IMR-90 (cell line): Measurements from ENCODE around the gene CCDC141. TPM values are rescaled to one million over a fixed set of nuclear protein-coding genes. Genes with fewer than 3 reads are reported as not detected.
A peak's percentile ranks its signal among the peaks of the same experiment; 100 is the strongest.

ENCODE experiments used
- ATAC-seq: fragments of 200-7000 bp; cut with Tn5 transposase; 2 replicates; pipeline ENCODE4 v1.9.1; 2020; ENCODE audit warnings: low read depth, mild to moderate bottlenecking, moderate library complexity
- BruUV-seq: library from RNA; stranded (reverse); fragments of 400-500 nt; replicated peaks from 2 replicates; lab custom pipeline; 2021; lab: Mats Ljungman, UMichigan
- CTCF ChIA-PET: fragments of 300-600 bp; formaldehyde crosslinking; extraction: SDS; loops from one replicate; lab custom pipeline; 2021; ENCODE audit warnings: antibody characterized with exemption; lab: Yijun Ruan, JAX
- POLR2A ChIA-PET: fragments of 300-600 bp; sonication (Branson Sonifier 250); formaldehyde crosslinking; loops from one replicate; lab custom pipeline; 2022; ENCODE audit warnings: antibody characterized with exemption; ENCODE audit not compliant: unreplicated experiment; lab: Charles Lee
- DNase-seq: peaks from one replicate; pipeline ENCODE4 v3.0.0; 2013
- H2AFZ ChIP-seq: replicated peaks from 2 replicates; pipeline ENCODE3; 2013; ENCODE audit warnings: low read length, mild to moderate bottlenecking; ENCODE audit not compliant: poor library complexity
- H2AK5ac ChIP-seq: 2 replicates; pipeline ENCODE4 v1.6.1; 2013; ENCODE audit warnings: low read depth, low read length, inconsistent platforms
- H2AK9ac ChIP-seq: replicated peaks from 2 replicates; pipeline ENCODE3; 2013; ENCODE audit warnings: mild to moderate bottlenecking, low read depth, low read length, moderate library complexity; ENCODE audit not compliant: poor library complexity
- H2BK120ac ChIP-seq: 2 replicates; pipeline ENCODE4 v1.6.1; 2013; ENCODE audit warnings: low read depth, low read length, inconsistent platforms
- H2BK15ac ChIP-seq: 3 replicates; pipeline ENCODE4 v1.6.1; 2013; ENCODE audit warnings: low read depth, low read length, inconsistent platforms
- H2BK20ac ChIP-seq: 2 replicates; pipeline ENCODE4 v1.6.1; 2013; ENCODE audit warnings: low read depth, mild to moderate bottlenecking, inconsistent platforms, low read length, moderate library complexity
- H2BK5ac ChIP-seq: 2 replicates; pipeline ENCODE4 v1.6.1; 2013; ENCODE audit warnings: mild to moderate bottlenecking, low read depth, low read length, inconsistent platforms; ENCODE audit not compliant: poor library complexity, severe bottlenecking
- H3K14ac ChIP-seq: replicated peaks from 2 replicates; pipeline ENCODE4 v1.6.1; 2013; ENCODE audit warnings: low read depth, low read length, inconsistent platforms
- H3K18ac ChIP-seq: 2 replicates; pipeline ENCODE4 v1.6.1; 2013; ENCODE audit warnings: low read depth, low read length, control low read depth
- H3K23ac ChIP-seq: 2 replicates; pipeline ENCODE4 v1.6.1; 2013; ENCODE audit warnings: low read depth, low read length, inconsistent platforms
- H3K27ac ChIP-seq: 2 replicates; pipeline ENCODE4 v1.5.1; 2013; ENCODE audit warnings: mild to moderate bottlenecking, control low read depth, low read length; ENCODE audit not compliant: insufficient read depth
- H3K27me3 ChIP-seq: 2 replicates; pipeline ENCODE4 v1.6.1; 2013; ENCODE audit warnings: low read length; ENCODE audit not compliant: control insufficient read depth, insufficient read depth
- H3K36me3 ChIP-seq: 2 replicates; pipeline ENCODE4 v1.6.1; 2013; ENCODE audit warnings: low read length, mixed read lengths; ENCODE audit not compliant: control insufficient read depth, insufficient read depth
- H3K4ac ChIP-seq: 2 replicates; pipeline ENCODE4 v1.6.1; 2013; ENCODE audit warnings: low read depth, low read length, inconsistent platforms
- H3K4me1 ChIP-seq: 2 replicates; pipeline ENCODE4 v1.6.1; 2013; ENCODE audit warnings: low read length, mixed read lengths; ENCODE audit not compliant: control insufficient read depth, insufficient read depth
- H3K4me2 ChIP-seq: 2 replicates; pipeline ENCODE4 v1.6.1; 2013; ENCODE audit warnings: low read depth, mild to moderate bottlenecking, control low read depth, low read length, moderate library complexity
- H3K4me3 ChIP-seq: 2 replicates; pipeline ENCODE4 v1.5.1; 2013; ENCODE audit warnings: low read depth, mild to moderate bottlenecking, control low read depth, low read length, moderate library complexity; ENCODE audit not compliant: insufficient read depth
- H3K56ac ChIP-seq: 2 replicates; pipeline ENCODE4 v1.6.1; 2013; ENCODE audit warnings: low read length, inconsistent platforms; ENCODE audit not compliant: insufficient read depth; ENCODE audit errors: extremely low read depth
- H3K79me1 ChIP-seq, 2 experiments: 2 replicates each; pipeline ENCODE4 v1.6.1; 2013; ENCODE audit warnings: low read length in 2 of 2, inconsistent platforms in 1 of 2, low read depth in 1 of 2
- H3K9ac ChIP-seq: 2 replicates; pipeline ENCODE4 v1.6.1; 2013; ENCODE audit warnings: low read depth, low read length, control low read depth
- H3K9me1 ChIP-seq: 2 replicates; pipeline ENCODE4 v1.6.1; 2013; ENCODE audit warnings: low read length, inconsistent platforms; ENCODE audit not compliant: insufficient read depth
- H3K9me3 ChIP-seq: 2 replicates; pipeline ENCODE4 v1.6.1; 2013; ENCODE audit warnings: low read length; ENCODE audit not compliant: control insufficient read depth, insufficient read depth
- H4K20me1 ChIP-seq: 2 replicates; pipeline ENCODE4 v1.6.1; 2013; ENCODE audit warnings: low read length, inconsistent platforms; ENCODE audit not compliant: insufficient read depth
- H4K5ac ChIP-seq: 2 replicates; pipeline ENCODE4 v1.6.1; 2013; ENCODE audit warnings: mild to moderate bottlenecking, low read depth, low read length, control low read depth
- H4K8ac ChIP-seq, 2 experiments: 2 replicates each; pipeline ENCODE4 v1.6.1; 2013; ENCODE audit warnings: low read depth in 2 of 2, low read length in 2 of 2, control low read depth in 1 of 2, inconsistent platforms in 1 of 2
- H4K91ac ChIP-seq: 2 replicates; pipeline ENCODE4 v1.6.1; 2013; ENCODE audit warnings: low read depth, low read length, inconsistent platforms; ENCODE audit not compliant: insufficient read depth
- BHLHE40 ChIP-seq: fragments of 150-350 bp; IDR thresholded peaks from 2 replicates; pipeline ENCODE4 v1.6.1; 2016; ENCODE audit warnings: mild to moderate bottlenecking, low read depth, low read length
- CHD1 ChIP-seq: IDR thresholded peaks from 2 replicates; pipeline ENCODE4 v1.6.1; 2012; ENCODE audit warnings: low read depth, low read length, improper control_type of control experiment
- MAZ ChIP-seq: IDR thresholded peaks from 2 replicates; pipeline ENCODE4 v1.6.1; 2012; ENCODE audit warnings: low read depth, mild to moderate bottlenecking, low read length, improper control_type of control experiment, moderate library complexity, borderline replicate concordance
- RAD21 ChIP-seq: IDR thresholded peaks from 2 replicates; pipeline ENCODE4 v1.6.1; 2012; ENCODE audit warnings: low read length, improper control_type of control experiment
- RCOR1 ChIP-seq: IDR thresholded peaks from 2 replicates; pipeline ENCODE4 v1.6.1; 2012; ENCODE audit warnings: mild to moderate bottlenecking, low read length, improper control_type of control experiment; ENCODE audit not compliant: insufficient replicate concordance
- SMC3 ChIP-seq: fragments of 150-350 bp; IDR thresholded peaks from 2 replicates; pipeline ENCODE4 v1.6.1; 2016; ENCODE audit warnings: low read depth, mild to moderate bottlenecking, antibody characterized with exemption, low read length, moderate library complexity
- whole genome bisulfite sequencing, 2 experiments: methylation state at CpG; one replicate each; pipeline versions ENCODE4 v1.1.5 to v1.1.7; 2013; ENCODE audit warnings: missing lambda C conversion rate in 2 of 2; ENCODE audit not compliant: insufficient read length in 1 of 2; ENCODE audit errors: extremely low coverage in 2 of 2; 5-methylcytosine and 5-hydroxymethylcytosine counted together
- dilution Hi-C: fragments of 300-500 bp; cut with HindIII; formaldehyde crosslinking; loops from one replicate; pipeline ENCODE4 v1.14.3; 2018; ENCODE audit warnings: low sequenced_read_pairs; ENCODE audit not compliant: unreplicated experiment
- in situ Hi-C: fragments of 300-500 bp; cut with MboI; formaldehyde crosslinking; loops from 3 replicates; pipeline ENCODE4 v1.14.3; 2019; ENCODE audit warnings: low sequenced_read_pairs, inconsistent platforms, mixed read lengths
- intact Hi-C: fragments of 100-400 bp; cut with micrococcal nuclease; formaldehyde crosslinking; loops from 2 replicates; pipeline ENCODE4 v1.10.0; 2022
- polyA plus RNA-seq, 3 experiments: library from polyadenylated mRNA; depleted of rRNA; stranded (reverse); fragments of >200 nt; gene quantifications; 2 replicates each; pipeline ENCODE4 v1.2.3, GENCODE V29; 2012; ENCODE audit warnings: low replicate concordance in 1 of 3
- total RNA-seq: library from RNA; depleted of rRNA; stranded (reverse); fragments of >200 nt; gene quantifications from 2 replicates; pipeline ENCODE4 v1.2.3, GENCODE V29; 2012

Gene CCDC141
- total and polyA plus RNA-seq, 2 of the 4 experiments (the other 2 are of a cell fraction) = not detected

DNA sequence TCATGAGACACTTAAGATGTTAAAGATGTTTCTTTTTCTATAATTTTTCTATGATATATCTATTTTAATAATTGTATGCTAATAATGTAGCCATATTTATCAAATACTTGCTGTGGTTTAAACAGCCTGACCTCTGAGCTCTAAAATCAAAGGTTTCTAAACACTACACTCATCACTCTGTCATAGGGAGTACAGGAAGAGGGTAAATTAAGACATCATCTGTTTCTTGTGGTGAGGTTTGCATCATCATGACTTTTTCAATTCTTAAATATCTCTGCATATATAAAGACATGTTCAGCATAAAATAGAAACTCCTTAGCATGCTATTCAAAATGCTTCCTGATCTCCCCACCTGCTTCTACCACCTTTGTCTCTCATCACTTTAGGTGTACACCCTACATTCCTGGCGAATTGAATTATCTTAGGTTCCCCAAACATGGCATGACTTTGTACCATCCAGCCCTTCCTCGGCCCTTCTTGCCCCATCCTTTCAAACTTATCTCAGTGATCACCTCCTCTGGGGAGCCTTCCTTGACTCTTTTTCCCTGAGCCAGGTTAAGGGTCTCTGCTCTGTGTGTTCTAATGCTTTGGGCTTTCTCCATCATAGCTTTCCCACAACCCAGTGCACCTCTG, 137.4 kb downstream of the CCDC141 start:
- Histone ChIP-seq H3K14ac (no peak overlapping the region), H3K56ac (no peak overlapping the region), H3K4me3 (no peak overlapping the region), H3K79me1 (no peaks in the 10 kb centered on the region), H3K4ac (no peak overlapping the region), H4K5ac (no peak overlapping the region), H4K91ac (no peak overlapping the region), H3K36me3 (no peaks in the 10 kb centered on the region), H2BK120ac (no peak overlapping the region), H4K20me1 (no peaks in the 10 kb centered on the region), H4K8ac (no peak overlapping the region), H2BK5ac (no peak overlapping the region), H3K4me1 (no peaks in the 10 kb centered on the region), H2AK9ac (peak overlapping the region; percentile 72), H3K4me2 (no peak overlapping the region), H3K27ac (no peak overlapping the region), H2BK20ac (no peak overlapping the region), H3K18ac (no peak overlapping the region), H3K23ac (no peak overlapping the region), H3K9me3 (no peaks in the 10 kb centered on the region), H2AFZ (peak overlapping the region; percentile 11), H3K9ac (no peak overlapping the region), H3K27me3 (no peaks in the 10 kb centered on the region; the same call in 1 of the 2 replicates), H2BK15ac (no peak overlapping the region), H3K9me1 (no peaks in the 10 kb centered on the region), H2AK5ac (no peak overlapping the region)
- ChIA-PET POLR2A (no interaction called here), CTCF (interaction anchor here (1.1 kb wide), 1 partner anchor 14 kb away, joined by 3 read pairs; no protein-coding TSS in a partner anchor)
- in situ Hi-C loops = loop anchor here (10.0 kb wide), 1 partner anchor 118 kb away; no protein-coding TSS in a partner anchor
- ATAC-seq (no peak), DNase-seq (peak; percentile 4)
- BruUV-seq = no TSS peak
- TF ChIP-seq SMC3 (no peak), RAD21 (no peak), RCOR1 (no peak), CHD1 (no peak), BHLHE40 (no peak), MAZ (no peak)
- intact Hi-C loops = loop anchor here (10.0 kb wide), 1 partner anchor 798 kb away; the partner anchor contains the start of gene RBM45
- whole genome bisulfite sequencing, 2 experiments = no CpG with 5 or more reads among the region's 2 CpGs
- dilution Hi-C loops = no loop called here
